Esophagus squamous epithelium (tissue), 5 donors: ENCODE data around the gene OOSP4B. TPM values are rescaled to one million over a fixed set of nuclear protein-coding genes. Genes with fewer than 3 reads are reported as not detected.

Experiments
- DNase-seq: peaks from one replicate; lab custom pipeline; 2025; lab: John Stamatoyannopoulos, UW
- H3K27ac ChIP-seq, 4 donors: fragments of 200-600 bp; sonication (generic); one replicate each; pipeline ENCODE4 v1.5.1; 2016 to 2019; ENCODE audit warnings: mild to moderate bottlenecking in 1 of 4
- H3K27me3 ChIP-seq, 4 donors: fragments of 200-600 bp; sonication (generic); 1 replicate in 3 of 4; 2 replicates in 1 of 4; pipeline versions ENCODE4 v1.5.1 to v1.6.0; 2017 to 2021; ENCODE audit warnings: antibody characterized with exemption in 1 of 4
- H3K36me3 ChIP-seq, 3 donors: fragments of 200-600 bp; sonication (generic); one replicate each; pipeline ENCODE4 v1.5.1; 2016 to 2019
- H3K4me1 ChIP-seq, 3 donors: fragments of 200-600 bp; sonication (generic); one replicate each; pipeline ENCODE4 v1.5.1; 2017 to 2019
- H3K4me3 ChIP-seq, 4 donors: fragments of 200-600 bp; sonication (generic); 1 replicate in 3 of 4; 2 replicates in 1 of 4; pipeline ENCODE4 v1.5.1; 2016 to 2019; ENCODE audit warnings: mild to moderate bottlenecking in 2 of 4, moderate library complexity in 1 of 4
- H3K9me3 ChIP-seq, 3 donors: fragments of 200-600 bp; sonication (generic); one replicate each; pipeline ENCODE4 v1.5.1; 2016 to 2019
- POLR2A ChIP-seq, 4 donors: fragments of 450-650 bp; IDR thresholded peaks; one replicate each; pipeline ENCODE4 v1.6.1; 2017; ENCODE audit warnings: antibody characterized with exemption in 4 of 4, mild to moderate bottlenecking in 4 of 4, moderate library complexity in 3 of 4
- WGBS, 2 donors: methylation state at CpG; one replicate each; pipeline ENCODE4 v1.1.5; 2018; 5-methylcytosine and 5-hydroxymethylcytosine counted together
- intact Hi-C: fragments of 100-400 bp; cut with DNase I; formaldehyde crosslinking; loops from one replicate; pipeline ENCODE4 v1.15.0; 2022
- total RNA-seq, 4 donors: library from RNA; depleted of rRNA; stranded (reverse); fragments of >200 nt; gene quantifications; one replicate each; pipeline ENCODE4 v1.1.0, GENCODE V29; 2016
- TF ChIP-seq, protein P1 (sequence below), 6 experiments: fragments of 450-650 bp in 4 of 6; fragments of 200-600 bp in 2 of 6; sonication (generic) in 2 of 6; IDR thresholded peaks; one replicate each; pipeline ENCODE4 v1.5.1; 2016 to 2019; ENCODE audit warnings: antibody characterized with exemption in 6 of 6, mild to moderate bottlenecking in 4 of 6, moderate library complexity in 4 of 6
- donor health status: DM: yes; HTN: yes; CAD: no.

The OOSP4B gene
- total RNA-seq, 4 donors from 2014 or later = not detected

DNA sequence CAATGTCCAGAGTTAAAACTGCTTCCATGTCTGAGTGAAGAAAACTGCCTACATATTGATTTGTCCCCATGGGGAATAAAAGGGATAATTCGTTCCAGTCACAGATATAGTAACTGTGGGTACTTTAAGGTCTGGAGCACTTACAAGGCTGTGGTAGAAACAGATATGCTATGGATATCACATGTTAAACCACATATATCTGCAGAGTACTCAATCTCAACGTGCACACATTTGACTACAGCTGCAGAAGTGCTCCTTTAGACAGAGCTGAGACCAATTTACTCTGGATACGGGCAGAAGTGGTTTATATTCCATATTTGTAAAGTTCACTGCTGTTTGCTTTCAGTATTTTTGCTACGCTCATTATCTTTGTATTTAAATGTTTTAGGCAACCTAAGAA lies 61.8 kb downstream of the OOSP4B start:
- WGBS, 2 donors = 68 to 73% methylated on average over 4 of the region's 4 CpGs
- TF ChIP-seq POLR2A (IDR thresholded peaks at IDR 0.05) = no peak
- TF ChIP-seq, protein P1, sequence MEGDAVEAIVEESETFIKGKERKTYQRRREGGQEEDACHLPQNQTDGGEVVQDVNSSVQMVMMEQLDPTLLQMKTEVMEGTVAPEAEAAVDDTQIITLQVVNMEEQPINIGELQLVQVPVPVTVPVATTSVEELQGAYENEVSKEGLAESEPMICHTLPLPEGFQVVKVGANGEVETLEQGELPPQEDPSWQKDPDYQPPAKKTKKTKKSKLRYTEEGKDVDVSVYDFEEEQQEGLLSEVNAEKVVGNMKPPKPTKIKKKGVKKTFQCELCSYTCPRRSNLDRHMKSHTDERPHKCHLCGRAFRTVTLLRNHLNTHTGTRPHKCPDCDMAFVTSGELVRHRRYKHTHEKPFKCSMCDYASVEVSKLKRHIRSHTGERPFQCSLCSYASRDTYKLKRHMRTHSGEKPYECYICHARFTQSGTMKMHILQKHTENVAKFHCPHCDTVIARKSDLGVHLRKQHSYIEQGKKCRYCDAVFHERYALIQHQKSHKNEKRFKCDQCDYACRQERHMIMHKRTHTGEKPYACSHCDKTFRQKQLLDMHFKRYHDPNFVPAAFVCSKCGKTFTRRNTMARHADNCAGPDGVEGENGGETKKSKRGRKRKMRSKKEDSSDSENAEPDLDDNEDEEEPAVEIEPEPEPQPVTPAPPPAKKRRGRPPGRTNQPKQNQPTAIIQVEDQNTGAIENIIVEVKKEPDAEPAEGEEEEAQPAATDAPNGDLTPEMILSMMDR (IDR thresholded peaks at IDR 0.05) = no peak
- Histone ChIP-seq H3K9me3 (no peaks in the 10 kb centered on the region), H3K36me3 (no peaks in the 10 kb centered on the region), H3K27ac (no peak overlapping the region), H3K4me3 (no peak overlapping the region), H3K4me1 (no peaks in the 10 kb centered on the region), H3K27me3 (no peaks in the 10 kb centered on the region)
- DNase-seq = no peak
- intact Hi-C loops = no loop called here

DNA sequence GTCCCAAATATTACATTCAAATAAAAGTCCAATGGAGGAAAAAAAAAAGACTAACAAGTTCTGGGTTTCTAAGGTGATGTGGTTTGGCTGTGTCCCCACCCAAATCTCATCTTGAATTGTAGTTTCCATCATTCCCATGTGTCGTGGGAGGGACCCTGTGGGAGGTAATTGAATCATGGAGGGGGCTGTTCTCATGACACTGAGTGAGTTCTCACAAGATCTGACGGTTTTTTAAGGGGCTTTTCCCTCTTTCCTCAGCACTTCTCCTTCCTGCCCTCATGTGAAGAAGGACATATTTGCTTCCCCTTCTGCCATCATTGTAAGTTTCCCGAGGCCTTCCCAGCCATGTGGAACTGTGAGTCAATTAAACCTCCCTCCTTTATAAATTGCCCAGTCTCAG lies 63.6 kb downstream of the OOSP4B start:
- WGBS, 2 donors = 42 to 43% methylated on average over 3 of the region's 3 CpGs

More for the DNA sequence above, 63.6 kb downstream of the OOSP4B start:
- no peaks in the 10 kb centered on the region for H3K27me3 ChIP-seq
- DNase-seq = no peak
- H3K4me3 ChIP-seq = no peak overlapping the region
- no peaks in the 10 kb centered on the region for H3K36me3 ChIP-seq
- no peaks in the 10 kb centered on the region for H3K4me1 ChIP-seq
- no peak overlapping the region for H3K27ac ChIP-seq
- TF ChIP-seq, protein P1 (IDR thresholded peaks at IDR 0.05) = no peak
- no peak for TF ChIP-seq POLR2A (IDR thresholded peaks at IDR 0.05)
- no peaks in the 10 kb centered on the region for H3K9me3 ChIP-seq
- intact Hi-C loops = no loop called here

Other genes with a start within 250 kb of the OOSP4B start
- gene MRPL16, start 206.4 kb upstream of the OOSP4B start, total RNA-seq = 10 to 100 TPM; 31.4 to 41.6 (median 40.3) TPM
- gene CBLIF, start 171.7 kb upstream of the OOSP4B start, total RNA-seq = not detected
- gene TCN1, start 150.7 kb upstream of the OOSP4B start, total RNA-seq = 100 to 1,000 TPM in 1 of 4 donors, 10 to 100 TPM in 3; 10.3 to 108 (median 39.0) TPM
- gene OOSP3, start 138.4 kb upstream of the OOSP4B start, total RNA-seq = not detected
- not detected for gene OOSP1, start 78.7 kb upstream of the OOSP4B start, total RNA-seq
- under 1 TPM in 1 of 4 donors, not detected in 3; 0.95 TPM for gene OOSP4A, start 53.1 kb upstream of the OOSP4B start, total RNA-seq
- not detected for gene OOSP2, start 23.2 kb downstream of the OOSP4B start, total RNA-seq
- not detected for gene MS4A3, start 39.5 kb downstream of the OOSP4B start, total RNA-seq
- gene MS4A2, start 71.5 kb downstream of the OOSP4B start, total RNA-seq = 10 to 100 TPM in 1 of 4 donors, under 1 TPM in 1, not detected in 2; 0.12 to 13.2 TPM
- 10 to 100 TPM in 2 of 4 donors, 1 to 10 TPM in 2; 2.7 to 87.7 (median 23.7) TPM for gene MS4A6A, start 165.9 kb downstream of the OOSP4B start, total RNA-seq
- 1 to 10 TPM in 1 of 4 donors, under 1 TPM in 2, not detected in 1; 0.32 to 4.2 (median 0.88) TPM for gene MS4A4E, start 226.0 kb downstream of the OOSP4B start, total RNA-seq